Neural progenitor cell (in vitro differentiated cells): Measurements from ENCODE around the gene VWC2L. TPM values are rescaled to one million over a fixed set of nuclear protein-coding genes. Genes with fewer than 3 reads are reported as not detected.

Experiments
- DNase-seq: peaks from one replicate; pipeline ENCODE4 v3.0.0-alpha.2; 2016; ENCODE audit warnings: low spot score
- H2AFZ ChIP-seq: fragments of 200-600 bp; sonication (generic); replicated peaks from 2 replicates; pipeline ENCODE4 v1.6.1; 2016; ENCODE audit warnings: antibody characterized with exemption
- H3F3A ChIP-seq: fragments of 200-600 bp; sonication (generic); 2 replicates; pipeline ENCODE4 v1.6.1; 2016; ENCODE audit warnings: antibody characterized with exemption, low read depth
- H3K27ac ChIP-seq: fragments of 200-600 bp; sonication (generic); 2 replicates; pipeline ENCODE4 v1.5.1; 2016; ENCODE audit warnings: mild to moderate bottlenecking
- H3K27me3 ChIP-seq: fragments of 200-600 bp; sonication (generic); 2 replicates; pipeline ENCODE4 v1.6.1; 2016; ENCODE audit warnings: mild to moderate bottlenecking, moderate library complexity
- H3K36me3 ChIP-seq: fragments of 200-600 bp; sonication (generic); 2 replicates; pipeline ENCODE4 v1.5.1; 2016
- H3K4me1 ChIP-seq: fragments of 200-600 bp; sonication (generic); 2 replicates; pipeline ENCODE4 v1.6.1; 2016; ENCODE audit warnings: mixed run types
- H3K4me2 ChIP-seq: fragments of 200-600 bp; sonication (generic); 2 replicates; pipeline ENCODE4 v1.6.1; 2016
- H3K4me3 ChIP-seq: fragments of 200-600 bp; sonication (generic); 2 replicates; pipeline ENCODE4 v1.5.1; 2016
- H3K79me2 ChIP-seq: fragments of 200-600 bp; sonication (generic); 2 replicates; pipeline ENCODE4 v1.6.1; 2016; ENCODE audit warnings: low read depth
- H3K9ac ChIP-seq: fragments of 200-600 bp; sonication (generic); 2 replicates; pipeline ENCODE4 v1.6.1; 2016
- H3K9me3 ChIP-seq: fragments of 200-600 bp; sonication (generic); 2 replicates; pipeline ENCODE4 v1.5.1; 2016; ENCODE audit warnings: low read depth
- H4K20me1 ChIP-seq: fragments of 200-600 bp; sonication (generic); 2 replicates; pipeline ENCODE4 v1.6.1; 2016; ENCODE audit warnings: low read depth
- H3K27ac Mint-ChIP-seq: 3 replicates; pipeline ENCODE4 v1.8.0; 2021; ENCODE audit warnings: mixed read lengths
- H3K27me3 Mint-ChIP-seq: 2 replicates; pipeline ENCODE4 v1.8.0; 2022; ENCODE audit warnings: low read depth, mild to moderate bottlenecking, inconsistent platforms, moderate library complexity, mixed read lengths; ENCODE audit not compliant: insufficient read depth
- H3K36me3 Mint-ChIP-seq: 3 replicates; pipeline ENCODE4 v1.8.0; 2021; ENCODE audit warnings: mixed read lengths
- H3K4me1 Mint-ChIP-seq: 3 replicates; pipeline ENCODE4 v1.8.0; 2021; ENCODE audit warnings: mixed read lengths
- H3K4me3 Mint-ChIP-seq: 3 replicates; pipeline ENCODE4 v1.8.0; 2021; ENCODE audit warnings: mild to moderate bottlenecking, moderate library complexity, mixed read lengths
- H3K9me3 Mint-ChIP-seq: 3 replicates; pipeline ENCODE4 v1.8.0; 2020; ENCODE audit warnings: mixed read lengths
- EZH2 ChIP-seq: fragments of 200-600 bp; sonication (generic); IDR thresholded peaks from 2 replicates; pipeline ENCODE4 v1.6.1; 2017; ENCODE audit warnings: antibody characterized with exemption, mild to moderate bottlenecking, moderate library complexity
- EZH2phosphoT487 ChIP-seq: fragments of 200-600 bp; sonication (generic); IDR thresholded peaks from 2 replicates; pipeline ENCODE4 v1.6.1; 2017; ENCODE audit warnings: antibody characterized with exemption
- total RNA-seq: library from RNA; depleted of rRNA; stranded (reverse); fragments of >200 nt; gene quantifications from 2 replicates; pipeline ENCODE4 v1.2.3, GENCODE V29; 2015; ENCODE audit warnings: low replicate concordance
- TF ChIP-seq, protein P1 (sequence below): fragments of 200-600 bp; sonication (generic); IDR thresholded peaks from 2 replicates; pipeline ENCODE4 v1.5.1; 2017; ENCODE audit warnings: antibody characterized with exemption, mild to moderate bottlenecking

VWC2L gene
- total RNA-seq, 1 donor from 2014 or later = not detected

GRCh38 chr2:214543386-214543955 lies 132.6 kb downstream of the VWC2L start:
- H3K27ac ChIP-seq = no peak overlapping the region
- H3K27me3 Mint-ChIP-seq = no peaks in the 10 kb centered on the region
- H3K4me3 Mint-ChIP-seq = no peak overlapping the region

DNA sequence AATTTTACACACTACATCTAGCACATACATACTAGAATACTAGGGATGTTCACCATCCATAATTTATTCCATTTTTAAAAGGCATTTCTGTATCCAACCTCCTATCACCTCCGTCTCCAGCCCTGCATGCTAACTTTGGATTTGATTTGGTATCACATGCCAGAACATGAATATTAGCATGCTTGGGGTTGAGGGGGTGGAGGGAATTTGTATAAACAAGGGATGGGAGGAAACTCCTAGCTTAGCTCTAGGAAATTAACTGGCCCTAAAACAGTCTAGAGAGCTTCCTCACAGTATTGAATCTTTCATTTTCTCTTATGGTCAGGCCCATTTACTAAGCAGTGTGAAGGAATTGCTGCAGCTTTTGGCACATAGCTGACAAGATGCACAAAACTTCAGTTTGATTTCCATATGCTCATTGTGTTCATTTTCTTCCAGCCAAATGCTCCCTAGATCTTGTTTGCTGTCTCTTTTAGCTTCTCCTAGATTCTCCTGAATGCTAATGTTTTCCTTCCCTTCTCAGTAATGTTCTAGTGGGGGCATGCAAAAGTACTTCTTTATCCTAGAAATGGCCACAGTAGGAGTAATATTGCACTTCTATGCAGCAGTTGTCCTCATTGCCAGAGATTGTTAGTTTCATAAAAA lies 135.2 kb downstream of the VWC2L start:
- Histone ChIP-seq H3F3A (no peaks in the 10 kb centered on the region), H3K79me2 (no peaks in the 10 kb centered on the region), H3K4me3 (no peak overlapping the region), H3K9me3 (no peaks in the 10 kb centered on the region), H3K27me3 (no peaks in the 10 kb centered on the region), H3K4me2 (no peak overlapping the region), H3K9ac (no peak overlapping the region), H2AFZ (no peak overlapping the region), H3K36me3 (no peaks in the 10 kb centered on the region), H3K4me1 (no peaks in the 10 kb centered on the region), H4K20me1 (no peaks in the 10 kb centered on the region), H3K27ac (no peak overlapping the region)
- Mint-ChIP-seq H3K4me1 (no peaks in the 10 kb centered on the region), H3K36me3 (no peaks in the 10 kb centered on the region), H3K4me3 (no peak overlapping the region), H3K9me3 (no peaks in the 10 kb centered on the region), H3K27ac (no peak overlapping the region), H3K27me3 (peaks cover 2% of the 10 kb centered on the region)
- DNase-seq = no peak
- TF ChIP-seq, protein P1, sequence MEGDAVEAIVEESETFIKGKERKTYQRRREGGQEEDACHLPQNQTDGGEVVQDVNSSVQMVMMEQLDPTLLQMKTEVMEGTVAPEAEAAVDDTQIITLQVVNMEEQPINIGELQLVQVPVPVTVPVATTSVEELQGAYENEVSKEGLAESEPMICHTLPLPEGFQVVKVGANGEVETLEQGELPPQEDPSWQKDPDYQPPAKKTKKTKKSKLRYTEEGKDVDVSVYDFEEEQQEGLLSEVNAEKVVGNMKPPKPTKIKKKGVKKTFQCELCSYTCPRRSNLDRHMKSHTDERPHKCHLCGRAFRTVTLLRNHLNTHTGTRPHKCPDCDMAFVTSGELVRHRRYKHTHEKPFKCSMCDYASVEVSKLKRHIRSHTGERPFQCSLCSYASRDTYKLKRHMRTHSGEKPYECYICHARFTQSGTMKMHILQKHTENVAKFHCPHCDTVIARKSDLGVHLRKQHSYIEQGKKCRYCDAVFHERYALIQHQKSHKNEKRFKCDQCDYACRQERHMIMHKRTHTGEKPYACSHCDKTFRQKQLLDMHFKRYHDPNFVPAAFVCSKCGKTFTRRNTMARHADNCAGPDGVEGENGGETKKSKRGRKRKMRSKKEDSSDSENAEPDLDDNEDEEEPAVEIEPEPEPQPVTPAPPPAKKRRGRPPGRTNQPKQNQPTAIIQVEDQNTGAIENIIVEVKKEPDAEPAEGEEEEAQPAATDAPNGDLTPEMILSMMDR = no peak
- TF ChIP-seq EZH2phosphoT487 = no peak
- TF ChIP-seq EZH2 = no peak

More at GRCh38 chr2:214543386-214543955, 132.6 kb downstream of the VWC2L start:
- TF ChIP-seq EZH2phosphoT487 (no peak), EZH2 (no peak)
- TF ChIP-seq, protein P1 = no peak
- Histone ChIP-seq H4K20me1 (no peaks in the 10 kb centered on the region), H3K4me1 (no peaks in the 10 kb centered on the region), H3K36me3 (no peaks in the 10 kb centered on the region), H3K4me2 (no peak overlapping the region), H3K9me3 (no peaks in the 10 kb centered on the region), H3F3A (no peaks in the 10 kb centered on the region), H3K9ac (no peak overlapping the region), H3K27me3 (no peaks in the 10 kb centered on the region), H3K79me2 (no peaks in the 10 kb centered on the region), H2AFZ (no peak overlapping the region), H3K4me3 (no peak overlapping the region)
- Mint-ChIP-seq H3K4me1 (peaks cover 5% of the 10 kb centered on the region), H3K36me3 (no peaks in the 10 kb centered on the region), H3K27ac (no peak overlapping the region), H3K9me3 (no peaks in the 10 kb centered on the region)
- DNase-seq = no peak

DNA sequence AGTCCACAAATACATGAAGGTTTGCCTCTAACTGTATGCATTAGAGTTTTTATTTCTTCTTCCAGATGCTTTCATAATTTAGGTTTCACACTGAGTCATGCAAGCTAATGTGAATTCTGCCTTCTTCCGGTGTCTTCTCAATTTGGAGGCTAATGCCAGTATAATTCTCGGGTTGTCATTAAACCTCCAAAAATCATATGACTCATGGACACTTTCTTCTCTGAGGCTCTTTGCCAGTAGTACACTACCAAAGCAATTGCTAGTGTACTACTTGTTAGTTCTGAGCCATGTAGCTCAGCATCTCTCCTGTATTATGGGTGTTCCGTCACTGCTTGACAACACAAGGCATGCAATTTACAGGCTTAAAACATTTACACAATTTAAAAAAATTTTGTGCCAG lies 137.1 kb downstream of the VWC2L start:
- H3F3A ChIP-seq = no peaks in the 10 kb centered on the region
- no peak for DNase-seq
- H2AFZ ChIP-seq = no peak overlapping the region
- H3K79me2 ChIP-seq = no peaks in the 10 kb centered on the region
- Mint-ChIP-seq H3K36me3 (no peaks in the 10 kb centered on the region), H3K27me3 (peaks cover 2% of the 10 kb centered on the region), H3K4me3 (no peak overlapping the region), H3K27ac (no peak overlapping the region), H3K9me3 (no peaks in the 10 kb centered on the region), H3K4me1 (no peaks in the 10 kb centered on the region)
- no peak overlapping the region for H3K27ac ChIP-seq
- no peaks in the 10 kb centered on the region for H3K27me3 ChIP-seq
- TF ChIP-seq, protein P1 = no peak
- no peak for TF ChIP-seq EZH2
- no peak for TF ChIP-seq EZH2phosphoT487
- H3K4me2 ChIP-seq = no peak overlapping the region
- no peak overlapping the region for H3K9ac ChIP-seq
- no peak overlapping the region for H3K4me3 ChIP-seq
- no peaks in the 10 kb centered on the region for H4K20me1 ChIP-seq
- no peaks in the 10 kb centered on the region for H3K36me3 ChIP-seq
- no peaks in the 10 kb centered on the region for H3K9me3 ChIP-seq
- no peaks in the 10 kb centered on the region for H3K4me1 ChIP-seq
